ENCODE results near the gene ZSCAN31.
"Not testable (repeated sequence)": the region's sequence is repeated elsewhere in the genome, so short reads cannot be mapped to it uniquely, and the experiment has no call there.

Gene ZSCAN31
- 0.08 to 3.5 (median 1.1) reads per million in 17 experiments for total RNA-seq

- peak; percentile 96 to 99 (median 97) for DNase-seq
Observed at GRCh38 chr6:28335564-28336283, at the start of gene ZSCAN31. Gene ZSCAN31 (minus strand): TSS chr6:28336148. CDS start chr6:28329683, 6,465 bp downstream.

- DNase-seq = no peak
Observed at GRCh38 chr6:28384143-28384533, 48.2 kb upstream of the ZSCAN31 start.

- DNase-seq = peak; percentile 92 to 96 (median 94)
Observed at GRCh38 chr6:28383235-28384142, 47.5 kb upstream of the ZSCAN31 start.

GRCh38 chr6:28380381-28380780, 44.4 kb upstream of the ZSCAN31 start:
- DNase-seq = no peak

GRCh38 chr6:28378644-28379043, 42.7 kb upstream of the ZSCAN31 start:
- no peak for DNase-seq

GRCh38 chr6:28377879-28378278, 41.9 kb upstream of the ZSCAN31 start:
- DNase-seq = no peak

- DNase-seq = no peak
Observed at GRCh38 chr6:28373925-28374324, 38.0 kb upstream of the ZSCAN31 start.

- no peak for DNase-seq
Observed at GRCh38 chr6:28371706-28372451, 35.9 kb upstream of the ZSCAN31 start.

- DNase-seq = no peak
Observed at GRCh38 chr6:28371280-28371679, 35.3 kb upstream of the ZSCAN31 start.

- no peak for DNase-seq
Observed at GRCh38 chr6:28370440-28370839, 34.5 kb upstream of the ZSCAN31 start.

- no peak for DNase-seq
Observed at GRCh38 chr6:28369463-28369862, 33.5 kb upstream of the ZSCAN31 start.

GRCh38 chr6:28368522-28368921, 32.6 kb upstream of the ZSCAN31 start:
- DNase-seq = peak; percentile 41 to 77 (median 60)

- DNase-seq = not testable (repeated sequence)
Observed at GRCh38 chr6:28365590-28365989, 29.6 kb upstream of the ZSCAN31 start.

- no peak for DNase-seq
Observed at GRCh38 chr6:28360961-28361360, 25.0 kb upstream of the ZSCAN31 start.

- DNase-seq = not testable (repeated sequence)
Observed at GRCh38 chr6:28359562-28359961, 23.6 kb upstream of the ZSCAN31 start.

- DNase-seq = peak in 1 of 4 experiments; percentile 10
Observed at GRCh38 chr6:28357036-28357435, 21.1 kb upstream of the ZSCAN31 start.

GRCh38 chr6:28356666-28357020, 20.7 kb upstream of the ZSCAN31 start:
- DNase-seq = no peak

GRCh38 chr6:28355743-28356665, 20.1 kb upstream of the ZSCAN31 start:
- DNase-seq = peak; percentile 81 to 90 (median 87)

GRCh38 chr6:28354688-28355554, 19.0 kb upstream of the ZSCAN31 start:
- DNase-seq = peak in 1 of 4 experiments; percentile 16

GRCh38 chr6:28353981-28354676, 18.2 kb upstream of the ZSCAN31 start:
- DNase-seq = peak in 1 of 4 experiments; percentile 4
